ENCODE data around the gene FSTL3.

Gene FSTL3

GRCh38 chr19:715347-715746 lies 39.2 kb downstream of the FSTL3 start:
- no peak for ATAC-seq (ENCODE audit: insufficient read depth, low read depth)

GRCh38 chr19:718251-718951 lies 42.2 kb downstream of the FSTL3 start:
- Histone ChIP-seq H2AFZ (ENCODE audit: low read depth, low read length) (no peak overlapping the region), H3K9me3 (ENCODE audit: insufficient read depth, low read length, severe bottlenecking) (peaks cover 7% of the 10 kb centered on the region), H3K4me2 (ENCODE audit: insufficient read depth, low read length) (no peak overlapping the region), H3K79me2 (ENCODE audit: insufficient read depth, low read length) (no peaks in the 10 kb centered on the region), H3K36me3 (ENCODE audit: insufficient read depth, low read length) (no peaks in the 10 kb centered on the region), H3K27me3 (ENCODE audit: insufficient read depth, low read length, poor library complexity) (no peaks in the 10 kb centered on the region), H4K20me1 (ENCODE audit: insufficient read depth, low read length) (no peaks in the 10 kb centered on the region), H3K4me1 (ENCODE audit: insufficient read depth, low read length) (no peaks in the 10 kb centered on the region), H3K9ac (ENCODE audit: low read depth, low read length) (no peak overlapping the region), H3K4me3 (ENCODE audit: low read depth in 1 of 2, low read length in 2 of 2) (no peak overlapping the region), H3K27ac (ENCODE audit: low read length) (no peak overlapping the region)
- TF ChIP-seq CTCF (IDR thresholded peaks at IDR 0.05; ENCODE audit: borderline replicate concordance, extremely low read depth, low read length, poor library complexity, severe bottlenecking) (no peak), EZH2 (IDR thresholded peaks at IDR 0.05; ENCODE audit: borderline replicate concordance, low read depth, low read length, severe bottlenecking) (no peak)
- DNase-seq (no peak), ATAC-seq (ENCODE audit: insufficient read depth, low read depth) (no peak)

More at GRCh38 chr19:715347-715746, 39.2 kb downstream of the FSTL3 start:
- Histone ChIP-seq H3K4me2 (ENCODE audit: insufficient read depth, low read length) (no peak overlapping the region), H3K9ac (ENCODE audit: low read depth, low read length) (no peak overlapping the region), H3K36me3 (ENCODE audit: insufficient read depth, low read length) (no peaks in the 10 kb centered on the region), H3K4me1 (ENCODE audit: insufficient read depth, low read length) (no peaks in the 10 kb centered on the region), H4K20me1 (ENCODE audit: insufficient read depth, low read length) (no peaks in the 10 kb centered on the region), H2AFZ (ENCODE audit: low read depth, low read length) (no peak overlapping the region), H3K79me2 (ENCODE audit: insufficient read depth, low read length) (no peaks in the 10 kb centered on the region), H3K4me3 (ENCODE audit: low read depth in 1 of 2, low read length in 2 of 2) (no peak overlapping the region), H3K27me3 (ENCODE audit: insufficient read depth, low read length, poor library complexity) (no peaks in the 10 kb centered on the region), H3K27ac (ENCODE audit: low read length) (no peak overlapping the region), H3K9me3 (ENCODE audit: insufficient read depth, low read length, severe bottlenecking) (peaks cover 7% of the 10 kb centered on the region)
- DNase-seq: no peak
- no peak for TF ChIP-seq CTCF (IDR thresholded peaks at IDR 0.05; ENCODE audit: borderline replicate concordance, extremely low read depth, low read length, poor library complexity, severe bottlenecking)
- no peak for TF ChIP-seq EZH2 (IDR thresholded peaks at IDR 0.05; ENCODE audit: borderline replicate concordance, low read depth, low read length, severe bottlenecking)

- no peaks in the 10 kb centered on the region for H4K20me1 ChIP-seq (ENCODE audit: insufficient read depth, low read length)
- no peaks in the 10 kb centered on the region for H3K79me2 ChIP-seq (ENCODE audit: insufficient read depth, low read length)
- no peak overlapping the region for H3K9ac ChIP-seq (ENCODE audit: low read depth, low read length)
- no peak overlapping the region for H3K27ac ChIP-seq (ENCODE audit: low read length)
- no peaks in the 10 kb centered on the region for H3K36me3 ChIP-seq (ENCODE audit: insufficient read depth, low read length)
- no peak for DNase-seq
- no peak overlapping the region for H2AFZ ChIP-seq (ENCODE audit: low read depth, low read length)
- no peaks in the 10 kb centered on the region for H3K4me1 ChIP-seq (ENCODE audit: insufficient read depth, low read length)
- TF ChIP-seq CTCF (IDR thresholded peaks at IDR 0.05; ENCODE audit: borderline replicate concordance, extremely low read depth, low read length, poor library complexity, severe bottlenecking): no peak
- TF ChIP-seq EZH2 (IDR thresholded peaks at IDR 0.05; ENCODE audit: borderline replicate concordance, low read depth, low read length, severe bottlenecking): no peak
- H3K4me2 ChIP-seq (ENCODE audit: insufficient read depth, low read length): no peak overlapping the region
- H3K9me3 ChIP-seq (ENCODE audit: insufficient read depth, low read length, severe bottlenecking): peaks cover 7% of the 10 kb centered on the region
- H3K27me3 ChIP-seq (ENCODE audit: insufficient read depth, low read length, poor library complexity): no peaks in the 10 kb centered on the region
- no peak overlapping the region for H3K4me3 ChIP-seq (ENCODE audit: low read depth in 1 of 2, low read length in 2 of 2)
- ATAC-seq (ENCODE audit: insufficient read depth, low read depth): no peak
These were observed 42.9 kb downstream of the FSTL3 start for GRCh38 chr19:718991-719512.

Data from DND-41 (cell line).